Measurements from ENCODE around the gene BICDL2.

GRCh38 chr16:2981177-2981898, 55.4 kb downstream of the BICDL2 start:
- TF ChIP-seq POLR2AphosphoS5 (IDR thresholded peaks at IDR 0.05; ENCODE audit: low read depth, low read length): no peak
- no peak for TF ChIP-seq POLR2A (IDR thresholded peaks at IDR 0.05; ENCODE audit: low read depth, low read length)
- no peak for TF ChIP-seq TAF1 (IDR thresholded peaks at IDR 0.05; ENCODE audit: low read depth, low read length)
